ENCODE measurements around the gene THSD4.

DNA sequence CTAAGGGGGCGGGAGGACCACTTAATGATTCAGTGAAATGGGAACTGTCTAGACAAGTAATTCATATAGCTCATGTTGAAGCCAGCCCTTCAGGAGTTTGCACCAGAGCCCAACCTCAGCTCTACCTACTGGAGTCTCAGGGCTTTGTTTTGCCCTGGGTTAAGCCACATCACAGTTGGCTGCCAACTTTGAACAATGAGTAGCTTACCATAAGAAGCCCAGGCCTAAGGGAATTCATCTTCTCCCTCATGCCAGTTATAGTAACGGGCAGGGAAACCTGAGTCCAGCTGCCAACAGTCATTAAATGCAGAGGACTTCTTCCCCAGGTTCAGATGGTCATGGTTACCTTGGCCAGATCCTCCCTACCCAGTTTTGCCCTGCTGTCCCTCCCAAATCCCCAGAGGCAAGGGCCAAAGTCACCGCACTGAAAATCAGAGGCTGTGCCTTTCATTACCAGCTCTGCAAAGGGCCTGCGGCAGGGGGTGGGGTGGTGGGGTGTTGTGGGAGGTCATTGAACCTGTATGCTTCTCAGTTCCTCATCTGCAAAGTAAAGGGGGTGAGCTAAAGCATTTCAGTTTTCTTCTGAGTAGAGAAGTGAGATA, 392.9 kb downstream of the THSD4 start:
- TF ChIP-seq, protein P1, sequence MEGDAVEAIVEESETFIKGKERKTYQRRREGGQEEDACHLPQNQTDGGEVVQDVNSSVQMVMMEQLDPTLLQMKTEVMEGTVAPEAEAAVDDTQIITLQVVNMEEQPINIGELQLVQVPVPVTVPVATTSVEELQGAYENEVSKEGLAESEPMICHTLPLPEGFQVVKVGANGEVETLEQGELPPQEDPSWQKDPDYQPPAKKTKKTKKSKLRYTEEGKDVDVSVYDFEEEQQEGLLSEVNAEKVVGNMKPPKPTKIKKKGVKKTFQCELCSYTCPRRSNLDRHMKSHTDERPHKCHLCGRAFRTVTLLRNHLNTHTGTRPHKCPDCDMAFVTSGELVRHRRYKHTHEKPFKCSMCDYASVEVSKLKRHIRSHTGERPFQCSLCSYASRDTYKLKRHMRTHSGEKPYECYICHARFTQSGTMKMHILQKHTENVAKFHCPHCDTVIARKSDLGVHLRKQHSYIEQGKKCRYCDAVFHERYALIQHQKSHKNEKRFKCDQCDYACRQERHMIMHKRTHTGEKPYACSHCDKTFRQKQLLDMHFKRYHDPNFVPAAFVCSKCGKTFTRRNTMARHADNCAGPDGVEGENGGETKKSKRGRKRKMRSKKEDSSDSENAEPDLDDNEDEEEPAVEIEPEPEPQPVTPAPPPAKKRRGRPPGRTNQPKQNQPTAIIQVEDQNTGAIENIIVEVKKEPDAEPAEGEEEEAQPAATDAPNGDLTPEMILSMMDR (IDR thresholded peaks at IDR 0.05): no peak
- TF ChIP-seq POLR2A (IDR thresholded peaks at IDR 0.05) (no peak), EP300 (IDR thresholded peaks at IDR 0.05) (no peak)

Data from sigmoid colon (tissue), 4 donors.